Colonic mucosa (tissue), 4 donors: ENCODE data around the gene PLEKHF1. TPM values are rescaled to one million over a fixed set of nuclear protein-coding genes. Genes with fewer than 3 reads are reported as not detected.

Experiments
- DNase-seq: peaks from one replicate; pipeline ENCODE4 v3.0.0-alpha.2; 2020
- H3K27ac ChIP-seq: fragments of 200-600 bp; one replicate; pipeline ENCODE4 v1.8.0; 2021
- H3K27me3 ChIP-seq: fragments of 200-600 bp; one replicate; pipeline ENCODE4 v1.8.0; 2021
- H3K36me3 ChIP-seq: fragments of 200-600 bp; one replicate; pipeline ENCODE4 v1.8.0; 2021
- H3K4me1 ChIP-seq: fragments of 200-600 bp; one replicate; pipeline ENCODE4 v1.8.0; 2021; ENCODE audit warnings: mild to moderate bottlenecking
- H3K4me3 ChIP-seq: fragments of 200-600 bp; one replicate; pipeline ENCODE4 v1.8.0; 2021
- H3K9ac ChIP-seq, 2 donors: one replicate each; pipeline ENCODE4 v1.7.0; 2013; ENCODE audit warnings: control low read depth in 2 of 2, low read depth in 2 of 2, low read length in 2 of 2
- H3K9me3 ChIP-seq: fragments of 200-600 bp; one replicate; pipeline ENCODE4 v1.8.0; 2021
- CTCF ChIP-seq: fragments of 200-600 bp; IDR thresholded peaks from one replicate; pipeline ENCODE4 v1.8.0; 2022; ENCODE audit warnings: antibody characterized with exemption, mild to moderate bottlenecking
- intact Hi-C: fragments of 100-400 bp; cut with DNase I; formaldehyde crosslinking; loops from one replicate; pipeline ENCODE4 v1.14.1; 2022
- total RNA-seq, 2 donors: library from RNA; stranded (reverse); fragmentation: NEBNext Ultra II Directional in 1 of 2; extraction: Animal tissue kit (Norgen Biotek cat#: 25700) in 1 of 2; gene quantifications; one replicate each; pipeline ENCODE4 v1.2.1, GENCODE V29; 2021
- donor health status: healthy.
- donor health status: DM: no; HTN: no; CAD: no.
- donor health status: DM: no; HTN: no; CAD: no.

PLEKHF1 gene
- total RNA-seq, 2 donors from 2014 or later, result 2.8 to 3.4 TPM

DNA sequence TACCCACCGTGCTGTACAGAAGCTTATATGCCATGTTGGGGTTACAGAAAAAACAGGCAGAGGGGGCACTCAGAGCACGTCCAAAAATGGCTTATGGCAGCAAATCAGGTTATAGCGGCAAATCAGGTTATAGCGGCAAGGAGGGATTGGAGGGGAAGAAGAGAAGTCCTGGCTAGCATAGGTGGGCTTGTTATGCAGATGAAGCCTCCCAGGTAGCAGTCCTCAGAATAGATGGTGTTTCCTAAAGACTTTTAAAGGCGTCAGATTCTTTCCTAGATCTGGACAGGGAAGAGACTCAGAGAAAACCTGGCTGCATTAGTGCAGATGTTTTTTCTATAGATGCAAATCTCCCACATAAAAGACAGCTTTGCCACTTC is 19.8 kb upstream of the PLEKHF1 start:
- Histone ChIP-seq H3K27me3 (no peaks in the 10 kb centered on the region), H3K36me3 (no peaks in the 10 kb centered on the region), H3K27ac (no peak overlapping the region), H3K9ac (no peak overlapping the region), H3K9me3 (no peaks in the 10 kb centered on the region), H3K4me1 (no peaks in the 10 kb centered on the region), H3K4me3 (no peak overlapping the region)
- TF ChIP-seq CTCF, result no peak
- no peak for DNase-seq
- intact Hi-C loops, result no loop called here

DNA sequence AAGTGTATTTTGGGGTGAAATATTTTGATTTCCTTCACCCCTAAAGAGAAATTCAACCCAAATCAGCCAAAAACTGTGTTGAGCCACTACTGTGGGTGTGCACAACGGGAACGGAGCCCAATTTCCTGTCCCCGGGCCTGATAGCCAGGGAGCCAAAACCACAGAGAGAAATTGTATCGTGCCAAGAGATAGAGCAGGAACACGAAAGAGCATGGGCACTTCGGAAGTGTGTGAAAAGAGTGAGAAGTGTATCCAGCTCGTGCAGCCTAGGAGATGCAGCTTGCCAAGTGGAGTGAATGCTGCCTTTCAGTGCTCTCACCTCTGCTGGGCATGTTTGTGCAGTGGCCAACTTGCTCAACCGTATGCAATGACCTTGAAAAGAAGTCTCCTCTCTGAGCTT is 19.4 kb upstream of the PLEKHF1 start:
- Histone ChIP-seq H3K36me3 (no peaks in the 10 kb centered on the region), H3K27ac (no peak overlapping the region), H3K4me1 (no peaks in the 10 kb centered on the region), H3K4me3 (no peak overlapping the region), H3K9me3 (no peaks in the 10 kb centered on the region), H3K9ac (no peak overlapping the region), H3K27me3 (no peaks in the 10 kb centered on the region)
- no peak for TF ChIP-seq CTCF
- no peak for DNase-seq
- intact Hi-C loops, result no loop called here

DNA sequence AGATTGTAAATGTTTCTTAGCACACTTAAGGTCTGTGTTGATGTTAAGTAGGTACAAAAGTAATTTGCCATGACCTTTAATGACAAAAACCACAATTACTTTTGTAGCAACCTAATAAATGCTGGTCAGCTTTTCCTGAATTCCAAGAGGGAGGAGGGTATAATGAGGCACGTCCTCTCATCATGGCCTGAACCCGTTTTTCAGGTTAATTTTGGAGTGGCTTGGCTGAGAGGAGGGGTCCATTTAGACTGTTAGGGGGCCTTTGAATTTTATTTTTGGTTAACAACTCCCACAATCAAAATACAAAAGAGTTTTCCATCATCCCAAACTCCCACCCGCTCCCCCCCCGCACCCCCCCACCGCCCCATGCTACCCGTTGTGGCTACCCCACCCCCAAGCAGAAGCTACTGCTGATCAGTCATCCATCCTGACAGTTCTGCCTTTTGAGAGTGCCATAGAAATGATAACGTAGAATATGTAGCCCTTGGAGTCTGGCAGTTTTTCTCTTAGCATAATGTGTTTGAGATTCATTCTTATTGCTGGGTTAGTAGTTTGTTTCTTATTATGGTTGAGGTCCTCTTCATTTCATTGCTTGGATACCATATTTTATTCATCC is 14.4 kb upstream of the PLEKHF1 start:
- H3K27me3 ChIP-seq, result no peaks in the 10 kb centered on the region
- H3K27ac ChIP-seq, result no peak overlapping the region
- no peak for DNase-seq
- no peaks in the 10 kb centered on the region for H3K36me3 ChIP-seq
- no peaks in the 10 kb centered on the region for H3K4me1 ChIP-seq
- H3K9me3 ChIP-seq, result no peaks in the 10 kb centered on the region
- H3K4me3 ChIP-seq, result no peak overlapping the region
- H3K9ac ChIP-seq, result no peak overlapping the region
- no peak for TF ChIP-seq CTCF
- intact Hi-C loops, result no loop called here

DNA sequence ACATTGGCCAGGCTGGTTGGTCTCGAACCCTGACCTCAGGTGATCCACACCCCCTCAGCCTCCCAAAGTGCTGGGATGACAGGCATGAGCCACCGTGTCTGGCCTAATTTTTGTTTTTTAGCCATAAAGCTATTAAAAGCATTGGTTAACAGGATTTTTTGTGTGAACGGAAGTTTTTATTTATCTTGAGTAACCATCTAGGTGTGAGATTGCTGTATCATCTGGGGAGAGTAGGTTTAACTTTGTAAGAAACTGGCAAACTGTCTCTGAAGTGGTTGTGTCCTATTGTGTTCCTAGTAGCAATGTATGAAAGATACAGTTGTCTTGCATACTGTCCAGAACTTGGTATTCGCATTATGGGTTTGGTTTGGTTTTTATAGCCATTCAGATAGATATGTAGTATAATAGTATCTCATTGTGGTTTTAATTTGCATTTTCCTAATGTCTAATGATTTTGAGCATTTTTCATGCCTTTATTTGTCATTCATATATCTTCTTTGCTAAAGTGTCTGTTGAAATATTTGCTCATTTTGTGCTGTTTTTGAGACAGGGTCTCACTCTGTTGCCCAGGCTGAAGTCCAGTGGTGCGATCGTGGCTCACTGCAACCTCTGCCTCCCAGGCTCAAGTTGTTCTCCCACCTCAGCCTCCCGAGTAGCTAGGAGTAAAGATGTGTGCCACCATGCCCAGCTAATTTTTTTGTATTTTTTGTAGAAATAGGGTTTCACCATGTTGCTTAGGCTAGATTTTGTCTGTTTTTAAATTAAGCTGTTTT is 13.5 kb upstream of the PLEKHF1 start:
- no peak for TF ChIP-seq CTCF

DNA sequence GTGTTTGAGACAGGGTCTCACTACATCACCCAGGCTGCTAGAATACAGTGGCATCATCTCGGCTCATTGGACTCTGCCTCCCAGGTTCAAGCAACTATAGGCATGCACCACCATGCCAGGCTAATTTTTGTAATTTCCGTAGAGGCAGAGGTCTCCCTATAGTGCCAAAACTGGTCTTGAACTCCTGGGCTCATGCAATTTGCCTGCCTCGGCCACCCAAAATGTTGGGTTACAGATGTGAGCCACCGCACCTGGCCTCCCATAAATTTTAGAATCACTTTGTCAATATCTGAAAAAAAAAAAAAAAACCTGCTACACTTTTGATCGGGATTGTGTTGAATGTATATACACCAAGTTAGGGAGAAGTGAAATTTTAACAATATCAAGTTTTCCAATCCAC is 11.9 kb upstream of the PLEKHF1 start:
- DNase-seq, result no peak
- Histone ChIP-seq H3K4me1 (no peaks in the 10 kb centered on the region), H3K9me3 (no peaks in the 10 kb centered on the region), H3K4me3 (no peak overlapping the region), H3K9ac (no peak overlapping the region), H3K36me3 (no peaks in the 10 kb centered on the region), H3K27ac (no peak overlapping the region), H3K27me3 (no peaks in the 10 kb centered on the region)
- intact Hi-C loops, result no loop called here
- no peak for TF ChIP-seq CTCF

More for the DNA sequence above, 13.5 kb upstream of the PLEKHF1 start:
- no peaks in the 10 kb centered on the region for H3K36me3 ChIP-seq
- no peaks in the 10 kb centered on the region for H3K9me3 ChIP-seq
- no peak overlapping the region for H3K9ac ChIP-seq
- H3K27me3 ChIP-seq, result no peaks in the 10 kb centered on the region
- no peak overlapping the region for H3K27ac ChIP-seq
- no peaks in the 10 kb centered on the region for H3K4me1 ChIP-seq
- DNase-seq, result no peak
- no peak overlapping the region for H3K4me3 ChIP-seq
- intact Hi-C loops, result no loop called here
